Testis (tissue), 3 donors: ENCODE results near the gene ATP11C. TPM values are rescaled to one million over a fixed set of nuclear protein-coding genes. Genes with fewer than 3 reads are reported as not detected.
"Not testable (repeated sequence)": the region's sequence is repeated elsewhere in the genome, so short reads cannot be mapped to it uniquely, and the experiment has no call there.

ENCODE experiments used
- DNase-seq: peaks from one replicate; pipeline ENCODE4 v3.0.0-alpha.2; 2019
- H3K27ac ChIP-seq, 2 donors: fragments of 200-600 bp; sonication (generic); one replicate each; pipeline ENCODE4 v1.5.1; 2019
- H3K27me3 ChIP-seq: fragments of 200-600 bp; sonication (generic); one replicate; pipeline ENCODE4 v1.5.1; 2019
- H3K36me3 ChIP-seq: fragments of 200-600 bp; sonication (generic); one replicate; pipeline ENCODE4 v1.5.1; 2017; ENCODE audit warnings: low read depth; ENCODE audit errors: missing control alignments
- H3K4me1 ChIP-seq: fragments of 200-600 bp; sonication (generic); one replicate; pipeline ENCODE4 v1.5.1; 2019
- H3K4me3 ChIP-seq, 2 donors: fragments of 200-600 bp; sonication (generic); one replicate each; pipeline ENCODE4 v1.5.1; 2017 to 2019
- H3K9me3 ChIP-seq: fragments of 200-600 bp; sonication (generic); one replicate; pipeline ENCODE4 v1.5.1; 2017
- POLR2A ChIP-seq: fragments of 450-650 bp; IDR thresholded peaks from one replicate; pipeline ENCODE4 v1.6.1; 2017; ENCODE audit warnings: antibody characterized with exemption, mild to moderate bottlenecking, moderate library complexity
- WGBS, 2 donors: methylation state at CpG; one replicate each; pipeline ENCODE4 v1.1.5; 2018; 5-methylcytosine and 5-hydroxymethylcytosine counted together
- intact Hi-C: fragments of 100-400 bp; cut with DNase I; formaldehyde crosslinking; loops from one replicate; pipeline ENCODE4 v1.15.1; 2023; ENCODE audit warnings: low total_unique reads
- polyA plus RNA-seq: library from polyadenylated mRNA; stranded (reverse); fragments of 350-450 nt; fragmentation: Illumina TruSeq; extraction: RNeasy Lipid Tissue Mini Kit (QIAGEN cat#74804); gene quantifications from one replicate; pipeline ENCODE4 v1.2.3, GENCODE V29; 2014; ENCODE audit warnings: low read depth, low replicate concordance; ENCODE audit not compliant: insufficient read depth
- total RNA-seq, 2 donors: library from RNA; depleted of rRNA; stranded (reverse); fragments of >200 nt; gene quantifications; one replicate each; pipeline ENCODE4 v1.2.3, GENCODE V29; 2016
- TF ChIP-seq, protein P1 (sequence below), 3 experiments: fragments of 450-650 bp in 2 of 3; fragments of 200-600 bp in 1 of 3; sonication (generic) in 1 of 3; IDR thresholded peaks; one replicate each; pipeline ENCODE4 v1.5.1; 2016 to 2019; ENCODE audit warnings: antibody characterized with exemption in 3 of 3, mild to moderate bottlenecking in 2 of 3, moderate library complexity in 1 of 3

Gene ATP11C
- total and polyA plus RNA-seq, 3 donors from 2014 or later = 15.9 to 36.6 (median 33.8) TPM

DNA sequence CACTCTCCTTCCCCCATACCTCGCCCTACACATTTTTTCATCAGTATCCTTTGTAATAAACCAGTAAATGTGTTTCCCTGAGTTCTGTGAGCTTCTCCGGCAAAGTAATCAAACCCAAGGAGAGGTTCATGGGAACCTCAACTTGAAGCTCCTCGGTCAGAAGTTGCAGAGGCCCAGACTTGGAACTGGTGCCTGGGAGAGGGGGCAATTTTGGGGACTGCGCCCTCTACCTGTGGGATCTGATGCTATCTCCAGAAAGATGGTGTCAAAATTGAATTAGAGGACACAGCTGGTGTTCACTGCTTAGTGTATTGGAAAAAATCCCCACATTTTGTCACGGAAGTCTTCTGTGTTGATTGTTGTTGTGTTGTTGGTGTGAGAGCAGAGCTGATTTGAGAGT, 70.6 kb downstream of the ATP11C start:
- intact Hi-C loops = no loop called here
- no peak for DNase-seq
- no peaks in the 10 kb centered on the region for H3K4me1 ChIP-seq
- H3K27me3 ChIP-seq = no peaks in the 10 kb centered on the region
- WGBS, 2 donors = 98 to 100% methylated on average over 5 of the region's 5 CpGs
- H3K27ac ChIP-seq = no peak overlapping the region
- H3K36me3 ChIP-seq = no peaks in the 10 kb centered on the region
- H3K4me3 ChIP-seq = no peak overlapping the region
- H3K9me3 ChIP-seq = no peaks in the 10 kb centered on the region
- TF ChIP-seq, protein P1, sequence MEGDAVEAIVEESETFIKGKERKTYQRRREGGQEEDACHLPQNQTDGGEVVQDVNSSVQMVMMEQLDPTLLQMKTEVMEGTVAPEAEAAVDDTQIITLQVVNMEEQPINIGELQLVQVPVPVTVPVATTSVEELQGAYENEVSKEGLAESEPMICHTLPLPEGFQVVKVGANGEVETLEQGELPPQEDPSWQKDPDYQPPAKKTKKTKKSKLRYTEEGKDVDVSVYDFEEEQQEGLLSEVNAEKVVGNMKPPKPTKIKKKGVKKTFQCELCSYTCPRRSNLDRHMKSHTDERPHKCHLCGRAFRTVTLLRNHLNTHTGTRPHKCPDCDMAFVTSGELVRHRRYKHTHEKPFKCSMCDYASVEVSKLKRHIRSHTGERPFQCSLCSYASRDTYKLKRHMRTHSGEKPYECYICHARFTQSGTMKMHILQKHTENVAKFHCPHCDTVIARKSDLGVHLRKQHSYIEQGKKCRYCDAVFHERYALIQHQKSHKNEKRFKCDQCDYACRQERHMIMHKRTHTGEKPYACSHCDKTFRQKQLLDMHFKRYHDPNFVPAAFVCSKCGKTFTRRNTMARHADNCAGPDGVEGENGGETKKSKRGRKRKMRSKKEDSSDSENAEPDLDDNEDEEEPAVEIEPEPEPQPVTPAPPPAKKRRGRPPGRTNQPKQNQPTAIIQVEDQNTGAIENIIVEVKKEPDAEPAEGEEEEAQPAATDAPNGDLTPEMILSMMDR (IDR thresholded peaks at IDR 0.05) = no peak
- no peak for TF ChIP-seq POLR2A

DNA sequence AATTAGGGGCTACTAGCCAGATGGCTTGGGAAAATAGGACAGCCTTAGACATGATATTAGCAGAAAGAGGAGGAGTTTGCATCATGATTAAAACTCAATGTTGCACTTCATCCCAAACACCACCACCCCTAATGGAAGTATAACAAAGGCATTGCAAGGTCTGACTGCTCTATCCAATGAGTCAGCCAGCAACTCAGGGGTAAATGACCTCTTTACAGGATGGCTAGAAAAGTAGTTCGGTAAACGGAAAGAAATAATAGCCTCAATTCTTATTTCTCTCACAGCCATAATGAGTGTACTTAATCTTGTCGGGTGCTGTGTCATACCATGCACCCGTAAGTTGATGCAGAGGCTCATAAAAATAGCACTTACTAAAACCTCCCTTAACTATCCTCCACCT, 76.0 kb downstream of the ATP11C start:
- H3K27ac ChIP-seq, intact Hi-C loops, H3K27me3 ChIP-seq, H3K9me3 ChIP-seq, H3K4me1 ChIP-seq, H3K4me3 ChIP-seq, H3K36me3 ChIP-seq, DNase-seq: not testable (repeated sequence)
- 93 to 98% methylated on average over 4 of the region's 4 CpGs for WGBS, 2 donors

DNA sequence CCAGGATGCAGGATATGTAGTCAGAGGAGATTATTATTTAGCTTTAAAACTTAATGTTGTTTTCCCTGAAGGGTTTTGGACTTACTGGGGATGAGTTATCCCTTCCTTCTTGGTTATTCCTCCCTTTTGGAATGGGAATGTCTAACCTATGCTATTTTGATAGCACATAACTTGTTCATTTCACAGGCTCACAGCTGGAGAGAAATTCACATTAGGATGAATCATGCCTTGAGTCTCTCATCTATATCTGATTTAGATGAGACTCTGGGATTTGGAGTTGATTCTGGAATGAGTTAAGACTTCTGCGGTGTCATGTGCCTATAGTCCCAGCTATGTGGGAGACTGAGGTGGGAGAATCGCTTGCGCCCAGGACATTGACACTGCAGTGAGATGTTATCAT, 81.1 kb downstream of the ATP11C start:
- WGBS, 2 donors = 98 to 100% methylated on average over 1 to 3 of the region's 3 CpGs

DNA sequence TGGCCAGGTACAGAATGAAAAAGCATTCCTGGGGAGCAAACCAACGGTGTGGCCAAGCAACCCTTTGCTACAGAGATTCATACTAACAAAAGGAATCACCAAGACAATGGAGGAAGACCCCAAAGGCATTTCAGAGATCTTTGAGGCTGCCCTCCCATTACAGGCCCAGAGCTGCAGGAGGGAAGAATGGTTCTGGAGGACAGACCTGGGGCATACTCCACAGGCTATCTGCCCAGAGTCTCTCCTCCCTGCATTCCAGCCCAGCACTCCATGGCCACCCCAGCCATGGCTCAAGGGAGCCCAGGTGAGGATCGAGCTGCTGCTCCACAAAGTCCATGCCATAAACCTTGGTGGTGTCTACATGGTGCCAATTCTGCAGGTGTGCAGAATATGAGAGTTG, 81.9 kb downstream of the ATP11C start:
- intact Hi-C loops = no loop called here
- no peaks in the 10 kb centered on the region for H3K4me1 ChIP-seq
- DNase-seq = no peak
- TF ChIP-seq POLR2A = no peak
- TF ChIP-seq, protein P1 (IDR thresholded peaks at IDR 0.05) = no peak
- no peak overlapping the region for H3K27ac ChIP-seq
- 92 to 100% methylated on average over 1 to 2 of the region's 2 CpGs for WGBS, 2 donors
- no peaks in the 10 kb centered on the region for H3K36me3 ChIP-seq
- H3K9me3 ChIP-seq = no peaks in the 10 kb centered on the region
- no peaks in the 10 kb centered on the region for H3K27me3 ChIP-seq
- H3K4me3 ChIP-seq = no peak overlapping the region

More for the DNA sequence above, 81.1 kb downstream of the ATP11C start:
- intact Hi-C loops = no loop called here
- TF ChIP-seq, protein P1 (IDR thresholded peaks at IDR 0.05) = no peak
- TF ChIP-seq POLR2A = no peak
- no peaks in the 10 kb centered on the region for H3K27me3 ChIP-seq
- H3K36me3 ChIP-seq = no peaks in the 10 kb centered on the region
- H3K9me3 ChIP-seq = no peaks in the 10 kb centered on the region
- no peak for DNase-seq
- H3K27ac ChIP-seq = no peak overlapping the region
- no peak overlapping the region for H3K4me3 ChIP-seq
- H3K4me1 ChIP-seq = no peaks in the 10 kb centered on the region

DNA sequence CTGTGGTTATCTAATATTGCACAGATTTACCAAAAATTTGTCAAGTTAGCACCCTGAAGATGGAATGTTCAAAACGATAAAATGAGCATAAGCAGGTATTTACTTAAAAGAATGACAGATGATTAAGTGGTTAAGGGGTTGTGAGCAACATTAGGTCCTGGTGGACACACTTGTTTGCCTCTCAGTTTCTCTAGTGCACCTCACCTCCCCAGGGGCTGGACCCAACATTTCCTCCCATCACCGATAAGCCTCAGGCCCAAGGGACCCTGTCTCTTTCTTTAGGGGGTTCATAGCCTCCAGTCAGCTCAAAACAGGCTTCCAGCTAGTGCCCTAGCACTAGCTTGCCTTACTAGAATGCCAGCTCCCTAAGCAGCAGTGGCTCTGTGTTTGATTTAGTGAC, 88.0 kb downstream of the ATP11C start:
- no peak for TF ChIP-seq POLR2A
- TF ChIP-seq, protein P1 (IDR thresholded peaks at IDR 0.05) = no peak
- Histone ChIP-seq H3K36me3 (no peaks in the 10 kb centered on the region), H3K4me1 (no peaks in the 10 kb centered on the region), H3K9me3 (no peaks in the 10 kb centered on the region), H3K27ac (no peak overlapping the region), H3K4me3 (no peak overlapping the region), H3K27me3 (no peaks in the 10 kb centered on the region)
- 59 to 65% methylated on average over 2 of the region's 2 CpGs for WGBS, 2 donors
- no peak for DNase-seq
- intact Hi-C loops = no loop called here
